ENCODE measurements around the gene GNAO1.

Gene GNAO1

DNA sequence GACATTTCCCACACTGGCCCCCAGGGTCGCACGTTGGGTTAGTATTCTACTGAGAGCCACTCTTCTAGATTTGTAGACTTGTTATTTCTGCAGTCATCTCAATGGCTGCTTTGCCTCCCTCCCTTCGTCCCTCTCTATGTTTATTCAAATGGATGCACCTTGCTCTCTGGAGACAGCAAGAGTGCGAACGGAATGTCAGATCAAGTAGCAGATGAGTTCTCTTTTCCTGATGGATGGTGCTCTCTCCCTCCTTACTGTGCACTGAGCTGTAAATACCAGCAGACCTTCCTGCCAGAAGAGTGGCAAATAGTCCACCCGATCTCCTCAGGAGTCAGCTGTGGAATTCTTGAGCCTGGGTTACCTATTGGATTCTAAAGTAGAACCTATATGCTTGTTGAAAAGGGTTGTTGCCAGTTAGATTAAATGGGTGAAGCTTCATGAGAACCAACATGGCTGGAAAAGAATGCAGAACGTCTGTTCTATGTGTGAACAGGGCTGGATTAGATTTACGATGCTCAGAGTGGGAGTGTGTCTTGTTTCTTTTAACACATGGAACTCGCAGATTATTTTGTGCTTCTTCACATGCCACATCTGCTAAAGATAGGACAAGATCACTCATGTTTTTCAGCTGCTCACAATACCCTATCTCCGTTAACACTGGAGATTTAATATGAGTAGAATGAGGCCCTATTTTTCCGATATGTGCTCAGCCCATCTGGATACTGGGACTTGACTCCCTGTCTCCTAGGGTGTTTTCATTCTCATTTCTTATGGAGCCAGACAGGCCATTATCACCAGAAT lies 6.1 kb downstream of the GNAO1 start:
- no peak for DNase-seq (ENCODE audit: low read depth in 1 of 2, low spot score in 1 of 2)
- TF ChIP-seq, protein P1, sequence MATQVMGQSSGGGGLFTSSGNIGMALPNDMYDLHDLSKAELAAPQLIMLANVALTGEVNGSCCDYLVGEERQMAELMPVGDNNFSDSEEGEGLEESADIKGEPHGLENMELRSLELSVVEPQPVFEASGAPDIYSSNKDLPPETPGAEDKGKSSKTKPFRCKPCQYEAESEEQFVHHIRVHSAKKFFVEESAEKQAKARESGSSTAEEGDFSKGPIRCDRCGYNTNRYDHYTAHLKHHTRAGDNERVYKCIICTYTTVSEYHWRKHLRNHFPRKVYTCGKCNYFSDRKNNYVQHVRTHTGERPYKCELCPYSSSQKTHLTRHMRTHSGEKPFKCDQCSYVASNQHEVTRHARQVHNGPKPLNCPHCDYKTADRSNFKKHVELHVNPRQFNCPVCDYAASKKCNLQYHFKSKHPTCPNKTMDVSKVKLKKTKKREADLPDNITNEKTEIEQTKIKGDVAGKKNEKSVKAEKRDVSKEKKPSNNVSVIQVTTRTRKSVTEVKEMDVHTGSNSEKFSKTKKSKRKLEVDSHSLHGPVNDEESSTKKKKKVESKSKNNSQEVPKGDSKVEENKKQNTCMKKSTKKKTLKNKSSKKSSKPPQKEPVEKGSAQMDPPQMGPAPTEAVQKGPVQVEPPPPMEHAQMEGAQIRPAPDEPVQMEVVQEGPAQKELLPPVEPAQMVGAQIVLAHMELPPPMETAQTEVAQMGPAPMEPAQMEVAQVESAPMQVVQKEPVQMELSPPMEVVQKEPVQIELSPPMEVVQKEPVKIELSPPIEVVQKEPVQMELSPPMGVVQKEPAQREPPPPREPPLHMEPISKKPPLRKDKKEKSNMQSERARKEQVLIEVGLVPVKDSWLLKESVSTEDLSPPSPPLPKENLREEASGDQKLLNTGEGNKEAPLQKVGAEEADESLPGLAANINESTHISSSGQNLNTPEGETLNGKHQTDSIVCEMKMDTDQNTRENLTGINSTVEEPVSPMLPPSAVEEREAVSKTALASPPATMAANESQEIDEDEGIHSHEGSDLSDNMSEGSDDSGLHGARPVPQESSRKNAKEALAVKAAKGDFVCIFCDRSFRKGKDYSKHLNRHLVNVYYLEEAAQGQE (IDR thresholded peaks at IDR 0.05; ENCODE audit: insufficient replicate concordance, low read depth), result no peak
- TF ChIP-seq, protein P2, sequence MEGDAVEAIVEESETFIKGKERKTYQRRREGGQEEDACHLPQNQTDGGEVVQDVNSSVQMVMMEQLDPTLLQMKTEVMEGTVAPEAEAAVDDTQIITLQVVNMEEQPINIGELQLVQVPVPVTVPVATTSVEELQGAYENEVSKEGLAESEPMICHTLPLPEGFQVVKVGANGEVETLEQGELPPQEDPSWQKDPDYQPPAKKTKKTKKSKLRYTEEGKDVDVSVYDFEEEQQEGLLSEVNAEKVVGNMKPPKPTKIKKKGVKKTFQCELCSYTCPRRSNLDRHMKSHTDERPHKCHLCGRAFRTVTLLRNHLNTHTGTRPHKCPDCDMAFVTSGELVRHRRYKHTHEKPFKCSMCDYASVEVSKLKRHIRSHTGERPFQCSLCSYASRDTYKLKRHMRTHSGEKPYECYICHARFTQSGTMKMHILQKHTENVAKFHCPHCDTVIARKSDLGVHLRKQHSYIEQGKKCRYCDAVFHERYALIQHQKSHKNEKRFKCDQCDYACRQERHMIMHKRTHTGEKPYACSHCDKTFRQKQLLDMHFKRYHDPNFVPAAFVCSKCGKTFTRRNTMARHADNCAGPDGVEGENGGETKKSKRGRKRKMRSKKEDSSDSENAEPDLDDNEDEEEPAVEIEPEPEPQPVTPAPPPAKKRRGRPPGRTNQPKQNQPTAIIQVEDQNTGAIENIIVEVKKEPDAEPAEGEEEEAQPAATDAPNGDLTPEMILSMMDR (IDR thresholded peaks at IDR 0.05; ENCODE audit: insufficient read depth, low read length), result no peak
- TF ChIP-seq SPI1 (IDR thresholded peaks at IDR 0.05; ENCODE audit: borderline replicate concordance, low read depth) (no peak), POLR2AphosphoS5 (IDR thresholded peaks at IDR 0.05; ENCODE audit: low read depth) (no peak), GABPA (IDR thresholded peaks at IDR 0.05; ENCODE audit: low read depth) (no peak)
- peaks cover 30% of the 10 kb centered on the region for H3K27me3 ChIP-seq (ENCODE audit: insufficient read depth, poor library complexity, severe bottlenecking)
- H3K27ac ChIP-seq (replicated peaks), result no peak overlapping the region
- H3K4me3 ChIP-seq (replicated peaks; ENCODE audit: insufficient read depth, low read length), result no peak overlapping the region

DNA sequence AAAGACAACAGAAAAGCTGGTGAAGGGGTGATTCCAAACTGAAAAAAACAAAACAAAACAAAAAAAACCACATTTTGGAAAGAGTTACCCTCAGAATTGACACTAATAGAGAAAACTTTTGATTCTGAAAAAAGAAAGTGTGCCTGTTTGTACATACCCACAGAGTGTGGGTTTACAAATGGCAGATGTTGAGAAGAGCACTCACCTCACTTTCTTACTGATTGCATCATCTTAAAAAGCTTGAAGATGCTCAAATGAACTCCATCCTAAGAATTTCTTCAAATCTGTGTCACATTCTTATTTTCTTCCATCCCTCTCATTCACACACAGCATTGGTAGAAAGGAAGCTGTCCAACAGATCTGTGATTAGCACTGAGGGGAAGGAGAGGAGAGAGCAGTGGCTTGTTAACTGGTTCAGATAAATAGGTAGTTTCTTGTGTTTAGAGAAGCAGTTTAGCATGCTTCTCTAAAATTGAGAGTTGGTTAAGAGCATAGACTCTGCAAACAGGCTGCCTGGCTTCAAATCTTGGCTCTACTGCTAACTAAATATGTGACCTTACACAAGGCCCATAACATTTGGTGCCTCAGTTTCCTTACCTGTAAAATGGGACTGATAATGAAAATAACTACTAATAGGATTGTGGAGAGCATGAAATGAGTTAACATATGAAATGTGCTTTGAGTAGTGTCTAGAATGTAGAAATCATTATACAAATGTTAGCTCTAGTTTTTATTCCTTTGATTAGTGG lies 6.9 kb downstream of the GNAO1 start:
- Histone ChIP-seq H3K27ac (replicated peaks) (no peak overlapping the region), H3K4me3 (replicated peaks; ENCODE audit: insufficient read depth, low read length) (no peak overlapping the region), H3K27me3 (ENCODE audit: insufficient read depth, poor library complexity, severe bottlenecking) (peaks cover 22% of the 10 kb centered on the region)
- TF ChIP-seq, protein P2 (IDR thresholded peaks at IDR 0.05; ENCODE audit: insufficient read depth, low read length), result no peak
- TF ChIP-seq GABPA (IDR thresholded peaks at IDR 0.05; ENCODE audit: low read depth) (no peak), SPI1 (IDR thresholded peaks at IDR 0.05; ENCODE audit: borderline replicate concordance, low read depth) (no peak), POLR2AphosphoS5 (IDR thresholded peaks at IDR 0.05; ENCODE audit: low read depth) (no peak)
- TF ChIP-seq, protein P1 (IDR thresholded peaks at IDR 0.05; ENCODE audit: insufficient replicate concordance, low read depth), result no peak
- DNase-seq (ENCODE audit: low read depth in 1 of 2, low spot score in 1 of 2), result no peak

DNA sequence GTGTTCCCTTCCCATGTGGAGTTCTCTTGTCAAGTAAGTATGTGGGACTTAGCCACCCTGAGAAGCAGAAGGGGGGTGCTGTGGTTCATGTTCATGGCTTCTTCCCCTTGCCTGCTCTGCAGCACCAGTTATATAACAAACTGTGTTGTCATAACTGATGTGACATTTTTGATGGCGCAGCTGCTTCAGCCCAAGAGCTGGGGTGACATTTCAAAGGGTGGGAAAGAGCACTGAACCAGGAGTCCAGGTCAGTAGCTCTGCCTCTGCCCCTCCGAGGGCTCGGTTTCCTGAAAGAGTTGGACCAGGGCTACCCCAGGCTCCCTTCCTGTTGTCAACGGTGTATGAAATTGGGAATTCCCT lies 7.4 kb downstream of the GNAO1 start:
- TF ChIP-seq, protein P1 (IDR thresholded peaks at IDR 0.05; ENCODE audit: insufficient replicate concordance, low read depth), result no peak
- Histone ChIP-seq H3K4me3 (replicated peaks; ENCODE audit: insufficient read depth, low read length) (no peak overlapping the region), H3K27ac (replicated peaks) (no peak overlapping the region), H3K27me3 (ENCODE audit: insufficient read depth, poor library complexity, severe bottlenecking) (peaks cover 16% of the 10 kb centered on the region)
- no peak for DNase-seq (ENCODE audit: low read depth in 1 of 2, low spot score in 1 of 2)
